GM23248 (cell line): ENCODE results near the gene EEF2K.

ENCODE experiments used
- EZH2 ChIP-seq: fragments of 200-600 bp; sonication (generic); IDR thresholded peaks from 2 replicates; pipeline ENCODE4 v1.6.1; 2018; ENCODE audit warnings: antibody characterized with exemption, mild to moderate bottlenecking; ENCODE audit not compliant: insufficient read depth, poor library complexity, severe bottlenecking
- EZH2phosphoT487 ChIP-seq: fragments of 200-600 bp; sonication (generic); IDR thresholded peaks from 2 replicates; pipeline ENCODE4 v1.6.1; 2018; ENCODE audit warnings: antibody characterized with exemption, moderate library complexity, mild to moderate bottlenecking, low read depth; ENCODE audit not compliant: insufficient read depth

DNA sequence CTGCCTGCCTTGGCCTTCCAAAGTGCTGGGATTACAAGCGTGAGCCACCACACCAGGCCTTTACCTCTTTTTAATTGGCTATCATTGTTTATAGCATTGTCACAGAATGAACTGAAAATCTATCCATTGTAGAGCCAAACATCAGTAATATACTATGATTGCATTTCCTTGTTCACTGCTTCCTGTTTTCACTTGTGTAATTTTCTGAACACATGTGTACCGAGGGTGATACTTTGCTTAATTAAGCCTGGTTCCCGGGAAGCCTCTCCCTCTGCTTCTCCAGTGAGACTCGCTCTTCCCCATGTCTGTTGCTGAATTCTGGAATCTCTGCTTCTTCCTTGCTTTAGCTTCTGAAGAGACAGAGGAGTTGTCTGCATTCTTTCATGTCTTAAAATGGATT, 124.2 kb downstream of the EEF2K start:
- no peak for TF ChIP-seq EZH2
- TF ChIP-seq EZH2phosphoT487 = no peak
